SH-SY5Y (cell line): ENCODE data around the gene TSC22D3.

Experiments
- GATA2 ChIP-seq: IDR thresholded peaks from 2 replicates; pipeline ENCODE4 v1.6.1; 2011; ENCODE audit warnings: mild to moderate bottlenecking, low read depth, low read length
- GATA3 ChIP-seq: IDR thresholded peaks from 2 replicates; pipeline ENCODE4 v1.6.1; 2011; ENCODE audit warnings: low read depth, mild to moderate bottlenecking, low read length, moderate library complexity

DNA sequence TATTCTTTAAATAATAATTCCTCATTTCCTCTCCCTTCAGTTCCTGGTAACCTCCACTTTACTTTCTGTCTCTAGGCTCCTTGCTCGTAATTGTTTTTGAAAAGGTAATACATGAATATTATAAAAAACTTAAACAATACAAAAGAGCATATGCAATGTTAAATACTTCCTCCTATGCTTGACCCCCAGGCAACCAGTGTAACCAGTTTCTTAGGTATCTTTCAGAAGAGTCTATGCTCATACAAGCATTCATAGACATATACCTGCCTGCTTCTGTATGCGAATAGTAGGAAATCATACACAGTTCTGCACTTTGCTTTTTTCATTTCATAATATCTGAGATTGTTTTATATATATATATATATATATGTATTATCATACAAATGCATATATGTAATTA is 47.5 kb upstream of the TSC22D3 start:
- TF ChIP-seq GATA3 (no peak), GATA2 (no peak)
